H1 (cell line): ENCODE measurements around the gene MFRP. TPM values are rescaled to one million over a fixed set of nuclear protein-coding genes. Genes with fewer than 3 reads are reported as not detected.

Source experiments
- CTCF ChIA-PET: fragments of 300-600 bp; sonication (Branson Sonifier 250); formaldehyde crosslinking; loops from one replicate; lab custom pipeline; 2021; ENCODE audit not compliant: partially characterized antibody; lab: Charles Lee
- POLR2A ChIA-PET: fragments of 300-600 bp; sonication (Branson Sonifier 250); formaldehyde crosslinking; loops from one replicate; lab custom pipeline; 2021; ENCODE audit warnings: inconsistent platforms; ENCODE audit not compliant: partially characterized antibody; lab: Charles Lee
- DNase-seq, 2 experiments: peaks; one replicate each; pipeline versions ENCODE4 v3.0.0 to v3.0.0-alpha.2; 2010 to 2022; ENCODE audit warnings: low spot score in 2 of 2, low read depth in 1 of 2, mixed read lengths in 1 of 2
- FAIRE-seq: peaks from 2 replicates; lab custom pipeline; 2011; peaks lifted over from hg19 to GRCh38; lab: Jason Lieb, UNC
- H2AFZ ChIP-seq: 2 replicates; pipeline ENCODE4 v1.8.1; 2012; ENCODE audit warnings: low read length, inconsistent platforms
- H2AK5ac ChIP-seq: 2 replicates; pipeline ENCODE4 v1.6.1; 2013; ENCODE audit warnings: low read depth, low read length
- H2BK120ac ChIP-seq: replicated peaks from 2 replicates; pipeline ENCODE3; 2013; ENCODE audit warnings: low read depth, low read length, inconsistent platforms
- H2BK12ac ChIP-seq: 2 replicates; pipeline ENCODE4 v1.6.1; 2013; ENCODE audit warnings: low read depth, low read length
- H2BK15ac ChIP-seq: 2 replicates; pipeline ENCODE4 v1.6.1; 2013; ENCODE audit warnings: low read length
- H2BK20ac ChIP-seq: 2 replicates; pipeline ENCODE4 v1.6.1; 2013; ENCODE audit warnings: low read length
- H2BK5ac ChIP-seq: 2 replicates; pipeline ENCODE4 v1.6.1; 2013; ENCODE audit warnings: low read depth, low read length
- H3K14ac ChIP-seq: 2 replicates; pipeline ENCODE4 v1.6.1; 2013; ENCODE audit warnings: inconsistent platforms; ENCODE audit not compliant: insufficient read length
- H3K18ac ChIP-seq: 2 replicates; pipeline ENCODE4 v1.6.1; 2013; ENCODE audit warnings: low read length; ENCODE audit errors: extremely low read depth
- H3K23ac ChIP-seq: 2 replicates; pipeline ENCODE4 v1.6.1; 2013; ENCODE audit warnings: inconsistent platforms; ENCODE audit not compliant: insufficient read length
- H3K23me2 ChIP-seq: 2 replicates; pipeline ENCODE4 v1.6.1; 2013; ENCODE audit warnings: low read depth, low read length
- H3K27ac ChIP-seq: 2 replicates; pipeline ENCODE4 v1.6.1; 2011; ENCODE audit warnings: low read depth, low read length, inconsistent platforms
- H3K27me3 ChIP-seq, 4 experiments: replicated peaks in 1 of 4; 1 replicate in 1 of 4; 2 replicates in 3 of 4; pipeline versions ENCODE4 v1.6.1 to v1.8.1; 2011 to 2013; ENCODE audit warnings: low read length in 3 of 4, mild to moderate bottlenecking in 3 of 4, inconsistent platforms in 2 of 4, mixed read lengths in 2 of 4, moderate library complexity in 1 of 4; ENCODE audit not compliant: control insufficient read depth in 3 of 4, insufficient read depth in 3 of 4; ENCODE audit errors: extremely low read depth in 1 of 4
- H3K36me3 ChIP-seq, 4 experiments: 2 replicates each; pipeline versions ENCODE4 v1.6.1 to v1.8.1; 2011 to 2013; ENCODE audit warnings: mild to moderate bottlenecking in 4 of 4, low read length in 3 of 4, moderate library complexity in 2 of 4, control low read depth in 1 of 4, inconsistent platforms in 1 of 4; ENCODE audit not compliant: insufficient read depth in 4 of 4, control insufficient read depth in 2 of 4
- H3K4ac ChIP-seq: replicated peaks from 2 replicates; pipeline ENCODE3; 2013; ENCODE audit warnings: low read length, low read depth, mixed read lengths, inconsistent platforms; ENCODE audit not compliant: insufficient read length
- H3K4me1 ChIP-seq, 4 experiments: replicated peaks in 1 of 4; 1 replicate in 1 of 4; 2 replicates in 3 of 4; pipeline versions ENCODE4 v1.6.1 to v1.8.1; 2011 to 2013; ENCODE audit warnings: low read length in 3 of 4, inconsistent platforms in 2 of 4, mixed read lengths in 1 of 4; ENCODE audit not compliant: insufficient read depth in 4 of 4, control insufficient read depth in 3 of 4
- H3K4me2 ChIP-seq, 2 experiments: 2 replicates each; pipeline versions ENCODE4 v1.6.1 to v1.8.1; 2011 to 2013; ENCODE audit warnings: low read depth in 2 of 2, low read length in 2 of 2, control low read depth in 1 of 2, inconsistent platforms in 1 of 2, mild to moderate bottlenecking in 1 of 2; ENCODE audit not compliant: insufficient read depth in 1 of 2
- H3K4me3 ChIP-seq, 4 experiments: fragments of 200-600, 300-600 bp in 1 of 4; sonication (generic), shearing (Covaris generic), sonication (Bioruptor Twin) in 1 of 4; 2 replicates each; pipeline versions ENCODE4 v1.5.1 to v1.8.1; 2011 to 2016; ENCODE audit warnings: low read length in 4 of 4, low read depth in 3 of 4, control low read depth in 2 of 4, inconsistent platforms in 2 of 4, mild to moderate bottlenecking in 2 of 4, mixed read lengths in 1 of 4, moderate library complexity in 1 of 4; ENCODE audit not compliant: insufficient read depth in 2 of 4; ENCODE audit errors: extremely low read depth in 1 of 4
- H3K56ac ChIP-seq: replicated peaks from 2 replicates; pipeline ENCODE3; 2013; ENCODE audit warnings: low read depth, mild to moderate bottlenecking, mixed read lengths, low read length, inconsistent platforms; ENCODE audit not compliant: insufficient read length
- H3K79me1 ChIP-seq: 2 replicates; pipeline ENCODE4 v1.6.1; 2013; ENCODE audit warnings: low read depth, low read length, control low read depth
- H3K79me2 ChIP-seq, 2 experiments: 2 replicates each; pipeline versions ENCODE4 v1.6.1 to v1.8.1; 2012 to 2013; ENCODE audit warnings: low read length in 2 of 2, mild to moderate bottlenecking in 2 of 2, inconsistent platforms in 1 of 2; ENCODE audit not compliant: insufficient read depth in 2 of 2, control insufficient read depth in 1 of 2
- H3K9ac ChIP-seq, 4 experiments: replicated peaks in 1 of 4; 1 replicate in 1 of 4; 2 replicates in 3 of 4; pipeline versions ENCODE4 v1.6.1 to v1.8.1; 2011 to 2013; ENCODE audit warnings: low read depth in 3 of 4, low read length in 3 of 4, control low read depth in 2 of 4, mild to moderate bottlenecking in 2 of 4, moderate library complexity in 2 of 4, inconsistent platforms in 1 of 4; ENCODE audit errors: extremely low read depth in 1 of 4
- H3K9me3 ChIP-seq, 2 experiments: 2 replicates each; pipeline versions ENCODE4 v1.6.1 to v1.8.1; 2012 to 2013; ENCODE audit warnings: mild to moderate bottlenecking in 2 of 2, moderate library complexity in 2 of 2, control low read depth in 1 of 2, inconsistent platforms in 1 of 2, low read depth in 1 of 2, low read length in 1 of 2, mixed read lengths in 1 of 2; ENCODE audit not compliant: insufficient read depth in 2 of 2
- H4K20me1 ChIP-seq, 2 experiments: replicated peaks in 1 of 2; 2 replicates each; pipeline versions ENCODE3 to v1.8.1; 2011 to 2013; ENCODE audit warnings: inconsistent platforms in 2 of 2, low read length in 2 of 2, mild to moderate bottlenecking in 1 of 2; ENCODE audit not compliant: insufficient read depth in 2 of 2, control insufficient read depth in 1 of 2
- H4K5ac ChIP-seq: 2 replicates; pipeline ENCODE4 v1.6.1; 2013; ENCODE audit warnings: low read length, low read depth, mixed read lengths, inconsistent platforms; ENCODE audit not compliant: insufficient read length
- H4K8ac ChIP-seq: 2 replicates; pipeline ENCODE4 v1.8.0; 2013; ENCODE audit warnings: mild to moderate bottlenecking, moderate library complexity, low read length, inconsistent platforms; ENCODE audit not compliant: insufficient read depth; ENCODE audit errors: extremely low read depth
- H4K91ac ChIP-seq: replicated peaks from 2 replicates; pipeline ENCODE3; 2013; ENCODE audit warnings: low read length, mixed read lengths, inconsistent platforms; ENCODE audit not compliant: insufficient read length
- BRCA1 ChIP-seq: IDR thresholded peaks from 2 replicates; pipeline ENCODE4 v1.6.1; 2012; ENCODE audit warnings: low read depth, low read length, improper control_type of control experiment
- CBX8 ChIP-seq: fragments of 300-800, 300-1000 bp; sonication (generic); IDR thresholded peaks from 2 replicates; pipeline ENCODE4 v1.7.1; 2016; ENCODE audit warnings: low read depth, low read length, borderline replicate concordance
- CREB1 ChIP-seq: IDR thresholded peaks from 2 replicates; pipeline ENCODE4 v1.6.1; 2012; ENCODE audit warnings: inconsistent platforms
- EGR1 ChIP-seq: IDR thresholded peaks from 2 replicates; pipeline ENCODE4 v1.6.1; 2011; ENCODE audit warnings: low read depth, low read length, borderline replicate concordance
- GABPA ChIP-seq: IDR thresholded peaks from 2 replicates; pipeline ENCODE4 v1.6.1; 2011; ENCODE audit warnings: mild to moderate bottlenecking, low read length, moderate library complexity, borderline replicate concordance; ENCODE audit not compliant: insufficient read depth
- KDM4A ChIP-seq: IDR thresholded peaks from one replicate; pipeline ENCODE4 v1.7.1; 2012; ENCODE audit warnings: low read depth, mild to moderate bottlenecking, moderate library complexity, low read length, inconsistent platforms; ENCODE audit not compliant: severe bottlenecking
- NANOG ChIP-seq: IDR thresholded peaks from 2 replicates; pipeline ENCODE4 v1.6.1; 2011; ENCODE audit warnings: low read length, low read depth, mild to moderate bottlenecking, inconsistent platforms; ENCODE audit not compliant: insufficient read depth, poor library complexity, severe bottlenecking
- POLR2A ChIP-seq, 2 experiments: IDR thresholded peaks; 1 replicate in 1 of 2; 2 replicates in 1 of 2; pipeline ENCODE4 v1.6.1; 2011; ENCODE audit warnings: low read depth in 2 of 2, low read length in 2 of 2, mild to moderate bottlenecking in 2 of 2; ENCODE audit errors: control extremely low read depth in 1 of 2
- RBBP5 ChIP-seq: IDR thresholded peaks from 2 replicates; pipeline ENCODE4 v1.7.1; 2012; ENCODE audit warnings: low read depth, mild to moderate bottlenecking, inconsistent platforms, low read length, moderate library complexity, borderline replicate concordance
- RXRA ChIP-seq: IDR thresholded peaks from 2 replicates; pipeline ENCODE4 v1.6.1; 2011; ENCODE audit warnings: low read depth, mild to moderate bottlenecking, low read length, moderate library complexity; ENCODE audit not compliant: insufficient read depth
- WGBS, 2 experiments: shearing (Covaris generic) in 1 of 2; methylation state at CpG; one replicate each; pipeline versions ENCODE4 v1.1.6 to v1.1.7; 2013 to 2015; ENCODE audit warnings: low lambda C conversion rate in 2 of 2, mixed read lengths in 2 of 2, inconsistent platforms in 1 of 2, low coverage in 1 of 2, missing lambda C conversion rate in 1 of 2; ENCODE audit not compliant: insufficient replicate concordance in 2 of 2, insufficient coverage in 1 of 2, insufficient read length in 1 of 2; ENCODE audit errors: extremely low coverage in 1 of 2, missing lambda C conversion rate in 1 of 2; 5-methylcytosine and 5-hydroxymethylcytosine counted together
- polyA plus RNA-seq, 7 experiments: library from polyadenylated mRNA; depleted of rRNA in 3 of 7; stranded (reverse) in 5 of 7; unstranded in 2 of 7; fragments of >200 nt in 5 of 7; fragments of 200-250 nt in 2 of 7; gene quantifications; 1 replicate in 5 of 7; 2 replicates in 1 of 7; 4 replicates in 1 of 7; pipeline versions ENCODE4 v1.2.1 to v1.2.3, GENCODE V29; 2011 to 2013; ENCODE audit warnings: missing spikeins in 2 of 7, mixed read lengths in 2 of 7
- total RNA-seq: library from RNA; stranded (reverse); fragmentation: NEBNext Ultra II Directional; extraction: Animal tissue kit (Norgen Biotek cat#: 25700); gene quantifications from 2 replicates; pipeline ENCODE4 v1.2.1, GENCODE V29; 2021
- TF ChIP-seq, protein P1 (sequence below): IDR thresholded peaks from 2 replicates; pipeline ENCODE4 v1.6.1; 2011; ENCODE audit warnings: low read depth, mild to moderate bottlenecking, low read length; ENCODE audit not compliant: insufficient read depth

The MFRP gene
- total and polyA plus RNA-seq, 2 of the 8 experiments (the other 6 are each of a cell fraction or from before 2014, with no cell fraction given) = 0.02 TPM; not detected in 1

DNA sequence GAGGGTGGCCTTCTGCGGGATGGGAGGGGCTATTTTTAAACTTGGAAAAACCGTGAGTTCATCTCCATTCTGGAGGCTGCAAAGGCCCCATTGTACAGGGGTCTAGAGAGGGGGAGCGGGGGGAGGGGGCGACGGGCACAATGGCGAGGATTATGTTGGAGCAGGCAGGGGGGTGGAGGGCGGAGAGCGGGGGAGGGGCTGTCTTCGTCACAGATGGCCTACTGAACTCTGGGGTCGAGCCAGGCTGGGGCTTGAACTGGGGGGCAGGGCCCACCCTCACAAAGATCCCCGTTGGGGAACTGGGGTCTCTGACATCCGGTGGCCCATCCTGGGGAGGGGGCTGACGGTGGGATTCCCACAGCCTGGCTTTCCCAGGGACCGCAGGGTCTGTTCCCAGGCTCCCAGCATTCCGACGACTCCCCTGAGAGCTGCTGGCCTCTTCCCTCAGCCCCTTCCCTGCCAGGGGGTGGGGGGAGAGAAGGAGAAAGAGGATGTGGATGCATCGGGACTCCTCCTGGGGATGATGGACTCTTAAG is 26.2 kb downstream of the MFRP start:
- no peaks in the 10 kb centered on the region for H3K79me1 ChIP-seq
- FAIRE-seq (no peak), DNase-seq (peak in 1 of 2 experiments; percentile 72)
- H3K14ac ChIP-seq = no peak overlapping the region
- 0 out of 2 replicates have a peak overlapping the region, but pooled peaks have one; percentile 61 for H2BK20ac ChIP-seq
- H3K79me2 ChIP-seq = no peaks in the 10 kb centered on the region
- H2AFZ ChIP-seq = no peak overlapping the region
- H3K27me3 ChIP-seq = peaks cover 5 to 34% (median 27%) of the 10 kb centered on the region in 4 experiments
- H3K18ac ChIP-seq = peak overlapping the region; percentile 85
- H4K5ac ChIP-seq = no peak overlapping the region
- peak overlapping the region; percentile 3 for H2BK120ac ChIP-seq
- peaks cover 11 to 49% (median 43%) of the 10 kb centered on the region in 4 experiments for H3K4me1 ChIP-seq
- H3K4me2 ChIP-seq = peak overlapping the region; percentile 83 to 97
- no peaks in the 10 kb centered on the region for H3K36me3 ChIP-seq
- H4K91ac ChIP-seq = peak overlapping the region; percentile 94
- H2BK12ac ChIP-seq = peak overlapping the region; percentile 98; the same call in 1 of the 2 replicates
- ChIA-PET CTCF (interaction anchor here (1.2 to 16.8 kb wide), 5 partner anchors 11 to 154 kb away, joined by 4 to 415 read pairs (median 55); partner anchors contain the start of genes C1QTNF5, MFRP and RNF26), POLR2A (interaction anchor here (1.0 to 5.2 kb wide), 8 partner anchors 9 to 236 kb away, joined by 3 to 29 read pairs (median 6); partner anchors contain the start of genes C1QTNF5, HMBS and RNF26)
- H2AK5ac ChIP-seq = no peak overlapping the region; the same call in 1 of the 2 replicates
- peak overlapping the region; percentile 91; the same call in 1 of the 2 replicates for H2BK5ac ChIP-seq
- peaks cover 29% of the 10 kb centered on the region for H3K23me2 ChIP-seq
- TF ChIP-seq RBBP5 = 0 out of 2 replicates have a peak, but pooled peaks have one; percentile 29
- TF ChIP-seq NANOG = no peak
- no peak for TF ChIP-seq EGR1
- TF ChIP-seq BRCA1 = no peak
- no peak for TF ChIP-seq RXRA
- TF ChIP-seq POLR2A (IDR thresholded peaks at IDR 0.05; ENCODE audit: control extremely low read depth in 1 of 2, low read depth in 2 of 2, low read length in 2 of 2) = no peak; a peak in 1 of 3 replicates
- TF ChIP-seq GABPA = no peak
- TF ChIP-seq KDM4A = peak; percentile 11
- TF ChIP-seq CBX8 = no peak
- TF ChIP-seq, protein P1, sequence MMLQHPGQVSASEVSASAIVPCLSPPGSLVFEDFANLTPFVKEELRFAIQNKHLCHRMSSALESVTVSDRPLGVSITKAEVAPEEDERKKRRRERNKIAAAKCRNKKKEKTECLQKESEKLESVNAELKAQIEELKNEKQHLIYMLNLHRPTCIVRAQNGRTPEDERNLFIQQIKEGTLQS = no peak
- TF ChIP-seq CREB1 = peak; percentile 45; the same call in 1 of the 2 replicates
- peaks cover 2% of the 10 kb centered on the region in 2 experiments for H4K20me1 ChIP-seq
- no peaks in the 10 kb centered on the region for H3K9me3 ChIP-seq
- no peak overlapping the region for H3K56ac ChIP-seq
- no peak overlapping the region for H3K4ac ChIP-seq
- peak overlapping the region; percentile 72 for H2BK15ac ChIP-seq
- H3K9ac ChIP-seq = peak overlapping the region in 2 of 4 experiments; percentile 42 to 45; a peak in 4 of 7 replicates
- no peak overlapping the region for H3K27ac ChIP-seq
- H3K4me3 ChIP-seq = peak overlapping the region; percentile 39 to 68 (median 54)
- H3K23ac ChIP-seq = no peak overlapping the region
- 18% methylated on average over 6 of the region's 17 CpGs; no CpG with 5 or more reads in 1 of the 2 experiments for WGBS, 2 experiments
- H4K8ac ChIP-seq = peak overlapping the region; percentile 88
